Brain microvascular endothelial cell (primary cell): Measurements from ENCODE around the gene RAB40A.

ENCODE experiments used
- DNase-seq: peaks from one replicate; pipeline ENCODE4 v3.0.0-alpha.2; 2020
- H3K27ac ChIP-seq: fragments of 250-450 bp; sonication (Bioruptor Pico); 2 replicates; pipeline ENCODE4 v1.5.1; 2020; ENCODE audit warnings: mild to moderate bottlenecking, moderate library complexity
- H3K27me3 ChIP-seq: fragments of 250-450 bp; sonication (Bioruptor Pico); replicated peaks from 2 replicates; pipeline ENCODE4 v1.5.1; 2020; ENCODE audit warnings: mild to moderate bottlenecking
- H3K36me3 ChIP-seq: fragments of 250-450 bp; sonication (Bioruptor Pico); replicated peaks from 2 replicates; pipeline ENCODE4 v1.5.1; 2020; ENCODE audit warnings: mild to moderate bottlenecking
- H3K4me3 ChIP-seq: 2 replicates; pipeline ENCODE4 v1.5.1; 2011; ENCODE audit warnings: low read depth, mild to moderate bottlenecking, control low read depth, low read length, moderate library complexity
- in situ Hi-C: cut with HindIII; loops from 2 replicates; pipeline ENCODE4 v1.10.0; 2017; ENCODE audit warnings: low sequenced_read_pairs, low pct_ligation_motif_present
- TF ChIP-seq, protein P1 (sequence below): IDR thresholded peaks from 2 replicates; pipeline ENCODE4 v1.5.1; 2011; ENCODE audit warnings: low read depth, mild to moderate bottlenecking, moderate library complexity, low read length, control low read depth, inconsistent platforms; ENCODE audit errors: missing control alignments

The RAB40A gene

DNA sequence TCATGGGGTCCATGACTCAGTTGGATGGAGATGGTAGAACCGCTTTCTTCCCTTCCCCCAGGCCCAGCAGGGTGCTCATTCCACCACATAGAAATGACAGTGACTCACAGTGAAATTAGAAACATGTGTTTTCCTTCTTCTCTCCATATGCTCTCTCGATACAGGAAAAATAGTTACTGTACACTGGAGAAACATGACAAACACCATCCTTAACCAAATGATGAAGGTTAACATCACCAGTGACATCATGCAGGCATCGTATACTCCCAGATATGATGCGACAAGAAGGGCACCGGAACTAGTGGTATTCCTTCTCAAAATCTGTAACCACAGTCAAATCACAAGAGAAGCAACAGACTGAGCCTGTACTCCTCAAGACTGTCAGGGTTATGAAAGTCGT lies 11.7 kb upstream of the RAB40A start:
- H3K36me3 ChIP-seq, result no peaks in the 10 kb centered on the region
- DNase-seq, result peak; percentile 77
- H3K27me3 ChIP-seq, result no peaks in the 10 kb centered on the region
- peak overlapping the region; percentile 66 for H3K27ac ChIP-seq
- TF ChIP-seq, protein P1, sequence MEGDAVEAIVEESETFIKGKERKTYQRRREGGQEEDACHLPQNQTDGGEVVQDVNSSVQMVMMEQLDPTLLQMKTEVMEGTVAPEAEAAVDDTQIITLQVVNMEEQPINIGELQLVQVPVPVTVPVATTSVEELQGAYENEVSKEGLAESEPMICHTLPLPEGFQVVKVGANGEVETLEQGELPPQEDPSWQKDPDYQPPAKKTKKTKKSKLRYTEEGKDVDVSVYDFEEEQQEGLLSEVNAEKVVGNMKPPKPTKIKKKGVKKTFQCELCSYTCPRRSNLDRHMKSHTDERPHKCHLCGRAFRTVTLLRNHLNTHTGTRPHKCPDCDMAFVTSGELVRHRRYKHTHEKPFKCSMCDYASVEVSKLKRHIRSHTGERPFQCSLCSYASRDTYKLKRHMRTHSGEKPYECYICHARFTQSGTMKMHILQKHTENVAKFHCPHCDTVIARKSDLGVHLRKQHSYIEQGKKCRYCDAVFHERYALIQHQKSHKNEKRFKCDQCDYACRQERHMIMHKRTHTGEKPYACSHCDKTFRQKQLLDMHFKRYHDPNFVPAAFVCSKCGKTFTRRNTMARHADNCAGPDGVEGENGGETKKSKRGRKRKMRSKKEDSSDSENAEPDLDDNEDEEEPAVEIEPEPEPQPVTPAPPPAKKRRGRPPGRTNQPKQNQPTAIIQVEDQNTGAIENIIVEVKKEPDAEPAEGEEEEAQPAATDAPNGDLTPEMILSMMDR, result no peak
- no peak overlapping the region for H3K4me3 ChIP-seq
- in situ Hi-C loops, result no loop called here

- TF ChIP-seq, protein P1, result no peak
- DNase-seq, result no peak
- Histone ChIP-seq H3K36me3 (no peaks in the 10 kb centered on the region), H3K27me3 (no peaks in the 10 kb centered on the region), H3K27ac (peak overlapping the region; percentile 66), H3K4me3 (no peak overlapping the region)
- in situ Hi-C loops, result no loop called here
Measured at GRCh38 chrX:103530545-103530944, 11.3 kb upstream of the RAB40A start.

DNA sequence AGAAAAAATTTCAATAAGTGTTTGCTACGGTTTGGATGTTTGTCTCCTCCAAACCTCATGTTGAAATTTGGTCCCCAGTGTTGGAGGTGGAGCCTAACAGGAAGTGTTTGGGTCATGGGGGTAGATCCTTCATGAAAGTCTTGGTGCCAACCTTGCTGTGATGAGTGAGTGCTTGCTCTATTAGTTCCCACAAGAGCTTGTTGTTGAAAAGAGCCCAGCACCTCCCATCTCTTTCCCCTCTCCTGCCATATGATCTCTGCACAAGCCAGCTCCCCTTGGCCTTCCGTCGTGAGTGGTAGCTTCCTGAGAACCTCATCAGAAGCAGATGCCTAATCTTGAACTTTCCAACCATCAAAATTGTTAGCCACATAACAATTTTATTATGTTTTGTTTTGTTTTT lies 10.3 kb upstream of the RAB40A start:
- Histone ChIP-seq H3K36me3 (no peaks in the 10 kb centered on the region), H3K27ac (no peak overlapping the region), H3K4me3 (no peak overlapping the region), H3K27me3 (no peaks in the 10 kb centered on the region)
- DNase-seq, result no peak
- TF ChIP-seq, protein P1, result no peak
- in situ Hi-C loops, result no loop called here

DNA sequence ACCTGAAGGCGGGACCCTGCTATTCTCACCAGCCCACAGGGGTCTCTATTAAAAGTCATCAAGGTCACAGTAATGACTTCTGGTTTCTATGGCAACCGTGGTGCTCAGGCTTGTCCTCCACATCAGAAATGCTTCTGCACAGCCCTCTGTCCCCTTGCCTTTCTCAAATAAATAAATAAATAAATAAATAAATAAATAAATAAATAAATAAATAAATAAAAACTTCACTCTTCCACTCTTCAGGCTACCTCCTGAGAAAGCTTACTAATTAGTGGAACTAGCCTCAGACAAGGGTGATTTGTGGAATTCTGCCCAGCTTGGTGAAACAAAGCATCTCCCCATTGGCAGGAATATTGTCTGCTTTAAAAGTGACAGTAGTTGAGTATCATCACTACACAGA lies 5.5 kb upstream of the RAB40A start:
- in situ Hi-C loops, result no loop called here
- Histone ChIP-seq H3K27ac (no peak overlapping the region), H3K27me3 (no peaks in the 10 kb centered on the region), H3K36me3 (no peaks in the 10 kb centered on the region), H3K4me3 (no peak overlapping the region)
- TF ChIP-seq, protein P1, result no peak
- DNase-seq, result no peak

DNA sequence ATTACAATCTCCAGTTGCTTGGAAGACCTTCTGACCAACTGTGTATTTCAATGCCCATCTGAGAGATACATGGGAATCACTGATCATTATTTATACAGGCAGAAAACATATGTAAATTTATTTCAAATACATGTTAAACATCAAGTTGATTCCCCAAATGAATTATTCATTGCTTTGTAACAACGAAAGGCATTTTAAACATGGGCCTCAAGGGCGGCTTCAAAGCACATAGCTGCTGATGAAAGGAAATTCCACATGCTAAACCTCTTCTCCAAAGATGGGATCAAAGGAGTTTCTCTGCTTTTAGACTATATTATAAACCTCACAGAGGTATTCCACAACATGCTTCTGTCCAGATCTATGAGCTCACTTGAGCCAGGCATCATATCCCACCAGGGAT lies 4.3 kb upstream of the RAB40A start:
- TF ChIP-seq, protein P1, result no peak
- Histone ChIP-seq H3K27ac (no peak overlapping the region), H3K4me3 (no peak overlapping the region), H3K36me3 (no peaks in the 10 kb centered on the region), H3K27me3 (no peaks in the 10 kb centered on the region)
- no peak for DNase-seq
- in situ Hi-C loops, result no loop called here

- TF ChIP-seq, protein P1, result no peak
- in situ Hi-C loops, result no loop called here
- DNase-seq, result peak; percentile 80
- Histone ChIP-seq H3K4me3 (no peak overlapping the region), H3K27ac (peak overlapping the region; percentile 42), H3K27me3 (no peaks in the 10 kb centered on the region), H3K36me3 (no peaks in the 10 kb centered on the region)
Measured at GRCh38 chrX:103520386-103520785, 1.1 kb upstream of the RAB40A start.
